Activated naive CD8-positive, alpha-beta T cell treated with anti-CD3 and anti-CD28 coated beads for 36 hours (primary cell): ENCODE data around the gene SEMA3B. TPM values are rescaled to one million over a fixed set of nuclear protein-coding genes. Genes with fewer than 3 reads are reported as not detected.
A peak's percentile ranks its signal among the peaks of the same experiment; 100 is the strongest.

Experiments used
- DNase-seq: peaks from one replicate; pipeline ENCODE4 v3.0.0; 2021
- H3K27ac Mint-ChIP-seq: one replicate; pipeline ENCODE4 v1.8.0; 2022; ENCODE audit warnings: mild to moderate bottlenecking, moderate library complexity, mixed read lengths
- H3K27me3 Mint-ChIP-seq: one replicate; pipeline ENCODE4 v1.8.0; 2022; ENCODE audit warnings: mild to moderate bottlenecking, mixed read lengths
- H3K36me3 Mint-ChIP-seq: one replicate; pipeline ENCODE4 v1.8.0; 2021; ENCODE audit warnings: mild to moderate bottlenecking, mixed read lengths
- H3K4me1 Mint-ChIP-seq: one replicate; pipeline ENCODE4 v1.8.0; 2021; ENCODE audit warnings: mixed read lengths
- H3K4me3 Mint-ChIP-seq: one replicate; pipeline ENCODE4 v1.8.0; 2022; ENCODE audit warnings: mild to moderate bottlenecking, moderate library complexity, mixed read lengths
- H3K9me3 Mint-ChIP-seq: one replicate; pipeline ENCODE4 v1.8.0; 2022; ENCODE audit warnings: mixed read lengths
- total RNA-seq, 2 experiments: library from RNA; stranded (reverse); gene quantifications; one replicate each; pipeline ENCODE4 v1.2.3, GENCODE V29; 2021

Gene SEMA3B
- total RNA-seq, 2 experiments from 2014 or later, result 1.2 to 1.6 TPM

DNA sequence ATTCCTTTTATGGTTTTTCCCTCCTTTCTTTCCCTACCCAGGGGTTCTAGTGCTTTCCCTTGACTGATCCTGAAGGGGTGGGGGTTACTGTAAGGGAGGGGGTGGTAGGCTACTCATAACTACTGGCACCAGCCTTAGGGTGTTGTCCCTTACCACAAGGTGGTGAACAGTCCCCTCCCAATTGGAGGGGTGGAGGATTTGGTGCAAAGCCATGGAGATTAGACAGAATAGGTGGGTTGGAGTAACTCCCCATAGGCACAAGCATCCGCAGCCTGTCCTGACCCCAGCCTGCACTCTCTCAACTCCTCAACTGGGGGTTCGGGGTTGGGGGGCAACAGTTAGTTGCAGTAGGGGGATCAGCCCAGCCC lies 56.1 kb downstream of the SEMA3B start:
- no peak overlapping the region for H3K4me3 Mint-ChIP-seq
- DNase-seq, result no peak
- H3K36me3 Mint-ChIP-seq, result peaks cover 2% of the 10 kb centered on the region
- no peak overlapping the region for H3K27ac Mint-ChIP-seq
- peaks cover 34% of the 10 kb centered on the region for H3K4me1 Mint-ChIP-seq
- no peaks in the 10 kb centered on the region for H3K27me3 Mint-ChIP-seq
- no peaks in the 10 kb centered on the region for H3K9me3 Mint-ChIP-seq

DNA sequence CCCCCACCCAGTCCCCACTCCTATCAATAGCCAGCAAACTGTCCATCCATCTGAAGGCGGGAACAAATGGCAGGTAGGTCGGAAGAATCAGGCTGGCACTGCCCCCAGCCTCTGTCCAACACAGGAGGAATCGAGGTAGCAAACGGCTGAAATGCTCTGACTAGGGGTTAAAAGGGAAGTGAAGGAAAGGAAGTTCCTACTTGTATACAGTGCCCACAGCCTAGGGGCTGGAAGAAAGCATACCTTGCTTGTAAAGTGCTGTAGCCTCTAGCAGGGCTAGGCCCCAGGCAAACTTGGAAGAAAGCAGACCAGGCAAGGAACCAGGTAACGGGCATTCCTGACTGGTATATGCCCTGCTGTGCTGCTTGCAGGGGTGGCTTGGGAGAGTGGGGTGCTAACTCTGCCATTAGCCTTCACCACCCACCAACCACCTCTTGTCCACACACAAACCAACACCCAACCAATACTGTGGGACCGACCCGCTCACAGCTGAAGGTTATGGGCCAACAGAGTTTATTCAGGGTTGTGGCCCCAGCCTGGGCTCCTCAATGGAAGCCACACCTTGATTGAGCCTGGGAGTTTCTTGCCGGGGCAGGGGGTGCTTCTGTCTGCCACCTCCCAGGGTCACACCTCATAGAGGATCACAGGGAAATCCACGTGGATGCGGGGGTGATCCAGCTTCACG lies 56.7 kb downstream of the SEMA3B start:
- H3K27me3 Mint-ChIP-seq, result no peaks in the 10 kb centered on the region
- peaks cover 2% of the 10 kb centered on the region for H3K36me3 Mint-ChIP-seq
- no peak for DNase-seq
- H3K27ac Mint-ChIP-seq, result no peak overlapping the region
- no peak overlapping the region for H3K4me3 Mint-ChIP-seq
- no peaks in the 10 kb centered on the region for H3K9me3 Mint-ChIP-seq
- peaks cover 32% of the 10 kb centered on the region for H3K4me1 Mint-ChIP-seq

DNA sequence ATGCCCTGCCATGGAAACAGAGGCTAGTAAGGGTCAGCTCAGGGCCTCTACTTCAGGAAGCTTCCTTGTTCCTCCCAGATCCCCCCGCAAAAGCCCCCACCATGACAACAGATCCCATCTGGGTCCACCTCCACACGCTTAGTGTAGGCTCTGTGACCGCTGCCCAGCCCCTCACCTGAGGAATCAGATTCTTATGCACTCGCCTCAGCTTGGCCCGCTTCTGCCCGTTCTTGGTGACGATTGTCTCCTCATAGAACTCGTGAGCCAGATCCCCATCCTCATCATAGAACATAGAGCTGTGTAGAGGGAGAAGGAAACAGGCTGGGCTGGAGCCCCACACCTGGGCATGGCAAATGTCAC lies 57.2 kb downstream of the SEMA3B start:
- H3K36me3 Mint-ChIP-seq, result peaks cover 2% of the 10 kb centered on the region
- no peak overlapping the region for H3K27ac Mint-ChIP-seq
- peaks cover 32% of the 10 kb centered on the region for H3K4me1 Mint-ChIP-seq
- H3K27me3 Mint-ChIP-seq, result no peaks in the 10 kb centered on the region
- DNase-seq, result no peak
- no peaks in the 10 kb centered on the region for H3K9me3 Mint-ChIP-seq
- H3K4me3 Mint-ChIP-seq, result no peak overlapping the region

DNA sequence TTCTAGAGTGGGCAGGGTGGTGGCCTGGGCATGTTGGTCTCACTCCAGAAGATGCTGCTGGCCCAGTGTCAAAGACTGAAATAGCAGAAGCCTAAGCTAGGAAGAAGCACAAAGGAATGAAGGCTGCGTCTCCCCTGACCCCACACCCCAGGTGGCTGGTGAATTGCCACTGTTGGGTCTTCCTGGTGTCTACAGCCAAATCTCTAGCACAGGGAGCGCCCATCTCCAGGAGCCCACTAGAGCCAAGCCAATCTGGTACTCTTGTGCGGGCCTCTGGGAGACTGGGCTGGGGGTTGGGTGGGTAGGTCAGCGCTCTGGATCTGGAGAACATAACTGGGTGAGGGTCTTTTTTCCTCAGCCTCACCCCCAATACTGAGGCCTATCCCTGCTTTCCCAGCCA lies 58.2 kb downstream of the SEMA3B start:
- Mint-ChIP-seq H3K27ac (peak overlapping the region; percentile 67), H3K27me3 (no peaks in the 10 kb centered on the region), H3K4me1 (peaks cover 32% of the 10 kb centered on the region), H3K9me3 (no peaks in the 10 kb centered on the region), H3K36me3 (peaks cover 4% of the 10 kb centered on the region), H3K4me3 (peak overlapping the region; percentile 87)
- DNase-seq, result no peak

Other genes starting within 250 kb of the SEMA3B start
- gene RBM5, start 180.2 kb upstream of the SEMA3B start, total RNA-seq, result 100 to 1,000 TPM in 1 of 2 experiments, 10 to 100 TPM in 1; 99.8 to 102 TPM
- under 1 TPM; 0.10 to 0.28 TPM for gene SEMA3F, start 113.8 kb upstream of the SEMA3B start, total RNA-seq
- under 1 TPM in 1 of 2 experiments, not detected in 1; 0.12 TPM for gene GNAT1, start 77.5 kb upstream of the SEMA3B start, total RNA-seq
- under 1 TPM in 1 of 2 experiments, not detected in 1; 0.18 TPM for gene SLC38A3, start 63.9 kb upstream of the SEMA3B start, total RNA-seq
- 100 to 1,000 TPM; 211 to 217 TPM for gene GNAI2, start 32.9 kb upstream of the SEMA3B start, total RNA-seq
- gene LSMEM2, start 9.9 kb downstream of the SEMA3B start, total RNA-seq, result not detected
- gene IFRD2, start 23.3 kb downstream of the SEMA3B start, total RNA-seq, result 100 to 1,000 TPM; 177 to 182 TPM
- gene HYAL3, start 30.3 kb downstream of the SEMA3B start, total RNA-seq, result 1 to 10 TPM; 6.0 to 6.8 TPM
- 10 to 100 TPM; 16.3 to 16.7 TPM for gene NAA80, start 30.3 kb downstream of the SEMA3B start, total RNA-seq
- under 1 TPM in 1 of 2 experiments, not detected in 1; 0.35 TPM for gene HYAL1, start 34.4 kb downstream of the SEMA3B start, total RNA-seq
- 1 to 10 TPM; 6.5 to 6.8 TPM for gene HYAL2, start 53.6 kb downstream of the SEMA3B start, total RNA-seq
- gene TUSC2, start 59.1 kb downstream of the SEMA3B start, total RNA-seq, result 10 to 100 TPM; 26.8 to 29.1 TPM
- gene RASSF1, start 71.7 kb downstream of the SEMA3B start, total RNA-seq, result 10 to 100 TPM; 51.7 to 53.7 TPM
- under 1 TPM; 0.39 to 0.74 TPM for gene ZMYND10, start 76.6 kb downstream of the SEMA3B start, total RNA-seq
- gene NPRL2, start 81.6 kb downstream of the SEMA3B start, total RNA-seq, result 10 to 100 TPM; 41.1 to 43.8 TPM
- gene CYB561D2, start 81.7 kb downstream of the SEMA3B start, total RNA-seq, result 10 to 100 TPM; 19.4 to 19.5 TPM
- 10 to 100 TPM; 19.0 to 20.2 TPM for gene TMEM115, start 90.4 kb downstream of the SEMA3B start, total RNA-seq
- under 1 TPM; 0.70 to 0.80 TPM for gene CACNA2D2, start 234.5 kb downstream of the SEMA3B start, total RNA-seq